HG03432 (cell line): ENCODE data around the gene FAM98C.

Experiments
- ATAC-seq: cut with Tn5 transposase; IDR thresholded peaks from one replicate; pipeline ENCODE4 v1.9.1; 2021; ENCODE audit warnings: mild to moderate bottlenecking, moderate library complexity; ENCODE audit not compliant: unreplicated experiment

Gene FAM98C

DNA sequence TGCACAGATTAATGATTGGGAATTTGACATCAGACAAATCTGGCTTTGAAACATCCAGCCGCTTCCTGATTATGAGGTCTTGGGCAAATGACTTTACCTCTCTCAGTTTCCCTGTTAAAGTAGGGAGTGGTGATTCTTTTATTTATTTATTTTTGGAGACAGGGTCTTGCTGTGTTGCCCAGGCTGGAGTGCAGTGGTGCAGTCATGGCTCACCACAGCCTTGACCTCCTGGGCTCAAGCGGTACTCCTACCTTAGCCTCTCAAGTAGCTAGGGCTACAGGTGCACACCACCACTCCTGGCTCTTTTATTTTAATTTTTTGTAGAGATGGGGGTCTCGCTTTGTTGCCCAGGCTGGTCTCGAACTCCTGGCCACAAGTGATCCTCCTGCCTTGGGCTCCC is 25.8 kb upstream of the FAM98C start:
- ATAC-seq: no peak

DNA sequence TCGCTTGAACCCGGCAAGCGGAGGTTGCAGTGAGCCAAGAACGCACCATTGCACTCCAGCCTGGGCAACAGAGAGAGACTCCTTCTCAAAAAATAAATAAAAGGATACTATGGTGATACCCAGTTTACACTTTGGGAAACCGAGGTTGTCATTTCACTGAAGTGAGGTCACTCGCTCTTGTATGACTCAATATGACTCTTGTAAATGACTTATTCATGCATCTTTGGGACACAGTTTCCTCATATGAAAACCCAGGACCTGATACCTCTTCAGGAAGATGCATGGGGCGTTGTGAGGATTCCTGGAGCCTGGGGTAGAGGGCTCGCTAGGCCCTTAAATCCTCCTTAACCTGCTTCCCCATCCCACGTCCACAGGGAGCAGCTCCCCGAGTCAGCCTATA is 24.0 kb upstream of the FAM98C start:
- ATAC-seq: no peak

DNA sequence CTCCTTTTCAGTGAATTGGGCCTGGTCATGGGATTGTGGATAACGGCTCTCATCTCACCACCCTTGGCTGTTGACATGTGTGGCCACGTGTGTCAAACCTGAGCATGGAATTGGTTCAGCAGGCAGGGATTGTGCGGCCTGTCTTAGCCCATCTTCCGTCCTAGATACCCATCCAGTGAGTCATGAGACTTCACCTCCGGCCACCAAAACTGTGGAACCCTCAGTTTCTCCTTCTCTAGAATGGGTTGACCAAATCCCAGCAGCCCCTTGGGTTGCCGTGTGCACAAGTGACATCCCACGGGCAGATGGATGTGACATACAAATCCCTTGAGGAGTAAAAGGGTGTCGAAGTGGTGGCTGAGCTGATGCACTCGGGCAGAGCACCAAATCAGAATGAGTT is 21.8 kb upstream of the FAM98C start:
- no peak for ATAC-seq

DNA sequence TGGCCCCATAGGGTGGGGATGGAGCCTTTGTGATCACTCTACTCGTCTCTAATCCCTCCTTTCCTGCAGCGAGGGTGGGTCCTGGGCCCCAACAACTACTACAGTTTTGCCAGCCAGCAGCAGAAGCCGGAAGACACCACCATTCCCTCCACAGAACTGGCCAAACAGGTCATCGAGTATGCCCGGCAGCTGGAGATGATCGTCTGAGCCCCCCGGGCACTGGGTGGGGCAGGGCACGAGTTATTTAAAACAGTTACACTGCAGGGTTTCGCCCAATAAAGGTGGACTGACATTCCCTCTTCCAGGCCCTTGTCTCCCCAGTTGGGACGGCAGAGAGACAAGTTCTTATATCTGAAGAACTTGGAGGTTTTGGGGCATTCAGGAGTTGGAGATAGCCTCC is 19.7 kb upstream of the FAM98C start:
- no peak for ATAC-seq

DNA sequence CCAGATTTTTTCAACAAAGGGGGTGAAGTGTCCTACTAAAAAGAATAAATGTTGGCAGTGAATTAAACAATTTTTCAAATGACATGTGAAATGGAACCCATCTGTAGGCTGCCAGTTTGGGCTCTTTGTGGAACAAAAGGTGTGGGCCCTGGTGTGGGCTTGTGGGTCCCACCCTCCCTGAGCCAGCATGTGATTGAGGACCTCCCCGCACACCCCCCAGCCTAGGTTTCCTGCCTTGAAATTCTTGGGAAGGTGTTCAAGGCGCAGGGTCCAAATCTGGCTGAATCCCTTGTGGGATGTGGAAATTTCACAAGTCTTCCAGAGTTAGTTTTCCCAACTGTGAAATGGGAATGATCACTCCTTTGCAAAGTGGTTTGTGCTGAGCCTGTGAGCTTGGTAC is 19.1 kb upstream of the FAM98C start:
- ATAC-seq: no peak

DNA sequence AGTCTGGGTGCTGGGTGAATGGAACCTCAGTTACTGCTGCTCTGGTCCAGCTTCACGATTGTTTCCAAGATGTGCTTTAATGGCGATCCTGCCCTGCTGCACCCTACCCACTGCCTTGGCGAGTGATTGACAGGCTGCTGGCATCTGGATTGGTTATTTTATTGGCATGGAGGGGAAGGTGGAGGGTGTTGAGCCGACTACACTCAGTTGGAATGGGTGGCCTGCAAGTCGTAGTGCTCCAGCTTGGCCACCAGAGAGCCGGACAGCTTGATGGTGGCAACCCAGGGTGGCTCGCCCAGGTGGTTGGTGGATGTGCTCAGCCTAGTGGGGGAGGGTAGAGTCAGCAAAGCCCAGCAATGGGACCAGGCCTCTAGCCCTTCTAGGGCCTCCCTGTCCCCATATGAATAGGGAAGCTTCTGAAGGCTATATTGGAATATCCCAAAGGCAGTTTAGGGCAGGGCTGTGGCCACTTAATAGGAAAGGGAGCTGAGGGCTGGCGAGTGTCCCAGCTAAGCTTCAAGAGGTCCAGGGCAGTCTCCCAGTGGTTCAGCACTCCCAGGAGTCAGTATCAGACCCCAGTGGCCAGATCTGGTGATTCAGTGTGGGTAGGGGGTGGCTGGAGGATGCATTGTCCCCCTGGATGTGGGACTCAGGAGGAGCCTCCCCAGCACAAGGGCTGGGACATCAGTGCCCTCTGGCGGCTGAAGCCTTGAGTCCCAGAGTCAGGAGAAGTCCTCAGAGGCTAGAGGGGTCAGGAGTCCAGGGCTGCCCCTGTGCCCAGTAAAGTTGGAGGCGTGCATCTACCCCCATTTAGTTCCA is 18.5 kb upstream of the FAM98C start:
- no peak for ATAC-seq

DNA sequence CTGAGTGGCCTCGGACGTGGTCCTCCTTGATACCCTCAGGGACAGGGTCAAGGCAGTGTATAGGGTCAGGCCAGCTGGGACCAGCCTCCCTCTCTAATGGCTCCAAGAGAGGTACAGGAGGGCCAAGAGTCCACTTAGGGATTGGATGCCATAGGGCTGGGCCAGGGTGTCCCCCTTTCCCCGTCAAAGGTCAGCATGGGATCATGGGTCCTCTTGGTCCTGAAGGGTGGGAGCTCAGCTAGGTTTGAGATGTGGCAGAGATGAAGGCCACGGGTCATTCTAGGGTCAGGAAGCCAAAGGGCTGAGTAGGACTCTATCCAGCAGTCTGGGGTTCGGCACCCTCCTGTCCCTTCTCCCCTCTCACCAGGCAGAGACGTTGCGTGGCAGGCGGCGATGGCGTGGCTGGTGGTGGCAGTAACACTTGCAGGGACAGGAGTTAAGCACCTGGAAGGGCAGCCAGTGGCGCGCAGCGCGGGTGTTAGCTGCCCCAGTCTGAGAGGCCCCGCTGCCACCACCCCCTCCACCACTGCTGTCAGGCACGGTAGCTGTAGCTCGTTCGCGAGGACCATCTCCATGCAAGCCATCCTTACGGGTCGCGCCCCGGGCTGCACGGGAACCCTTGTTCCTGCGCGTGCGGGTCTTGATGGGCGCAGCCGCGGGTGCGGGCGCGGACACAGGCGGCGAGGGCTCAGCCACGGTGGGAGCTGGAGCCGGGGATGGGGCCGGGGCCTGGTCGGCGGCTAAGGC is 17.7 kb upstream of the FAM98C start:
- ATAC-seq: no peak

DNA sequence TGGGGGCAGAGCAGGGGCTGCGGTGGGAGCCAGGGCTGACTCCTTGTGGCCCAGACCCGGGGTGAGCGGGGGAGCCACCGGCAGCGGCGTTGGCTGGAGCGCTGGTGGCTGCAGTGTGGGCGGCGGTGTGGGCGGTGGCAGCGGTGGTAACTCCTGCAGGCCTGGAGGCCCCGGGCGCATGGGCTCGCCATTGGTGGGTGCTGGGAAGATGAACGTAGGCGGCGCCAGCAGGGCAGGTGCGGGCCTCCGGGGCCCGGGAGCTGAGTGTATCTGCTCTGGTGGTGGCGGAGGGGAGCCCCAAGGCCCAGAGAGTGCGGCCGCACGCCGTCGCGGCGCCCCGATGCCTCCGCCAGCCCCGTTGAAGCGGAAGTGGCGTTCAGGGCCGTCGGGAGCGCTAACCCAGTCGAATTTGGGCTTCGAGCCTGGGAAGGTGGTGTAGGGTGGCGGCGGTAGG is 17.1 kb upstream of the FAM98C start:
- ATAC-seq: no peak

DNA sequence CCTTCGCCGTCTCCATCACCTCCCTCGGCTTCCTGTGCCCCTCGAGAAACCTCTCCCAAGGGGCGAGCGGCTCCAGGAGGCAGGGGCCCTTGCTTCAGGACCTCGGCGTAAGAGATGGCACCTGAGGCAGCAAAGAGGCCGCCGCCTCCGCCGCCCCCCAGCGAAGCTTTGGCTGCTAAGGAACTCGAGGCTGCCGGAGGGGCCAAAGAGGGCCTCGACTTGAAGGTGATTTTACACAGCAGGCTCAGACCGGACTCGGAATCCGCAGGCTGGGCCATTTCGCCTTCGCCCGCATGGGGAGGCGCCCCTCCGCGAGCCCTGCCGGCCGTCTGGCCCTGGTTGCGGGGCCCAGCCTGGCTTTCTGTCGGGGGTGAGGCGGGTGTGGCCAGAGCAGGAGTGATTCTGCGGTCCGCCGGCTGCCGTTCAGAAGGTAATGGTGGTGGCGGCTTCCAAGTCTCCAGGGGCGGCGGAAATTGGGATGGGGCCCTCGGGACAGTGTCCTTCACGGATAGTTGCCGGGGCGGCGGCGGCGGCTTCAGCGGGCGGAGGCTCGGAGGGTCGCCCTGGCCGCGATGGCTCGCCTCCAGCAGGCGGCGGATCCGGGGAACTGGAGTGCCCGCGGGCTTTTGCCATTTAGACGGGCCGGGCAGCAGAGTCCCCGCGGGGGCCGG is 16.5 kb upstream of the FAM98C start:
- no peak for ATAC-seq

DNA sequence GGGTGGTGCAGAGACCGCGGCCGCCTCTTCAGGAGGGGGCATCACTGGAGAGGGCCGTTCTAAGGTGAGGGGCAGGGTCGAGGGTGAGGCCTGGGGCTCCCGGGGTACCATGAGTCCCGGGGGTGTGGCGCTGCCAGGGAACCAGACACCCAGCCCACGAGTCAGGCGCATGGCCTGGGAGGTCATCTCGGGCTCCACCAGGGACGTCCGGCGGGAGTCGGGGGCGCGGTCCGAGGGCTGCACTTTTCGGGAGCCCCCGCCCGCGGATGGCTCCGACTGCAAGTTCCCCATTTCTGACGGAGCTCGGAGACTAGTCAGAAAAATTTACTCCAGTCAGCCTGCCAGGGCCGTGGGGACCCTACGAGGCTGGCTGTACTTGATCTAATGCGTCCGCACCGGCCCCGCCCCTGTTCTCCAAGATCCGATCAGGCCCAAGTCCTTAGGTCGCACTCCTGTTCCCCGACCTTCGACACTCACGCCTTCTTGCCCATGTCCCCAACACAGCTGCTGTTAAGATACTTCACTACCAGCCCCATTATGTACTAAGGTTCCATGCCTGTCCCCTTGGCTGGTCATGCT is 15.8 kb upstream of the FAM98C start:
- ATAC-seq: no peak

DNA sequence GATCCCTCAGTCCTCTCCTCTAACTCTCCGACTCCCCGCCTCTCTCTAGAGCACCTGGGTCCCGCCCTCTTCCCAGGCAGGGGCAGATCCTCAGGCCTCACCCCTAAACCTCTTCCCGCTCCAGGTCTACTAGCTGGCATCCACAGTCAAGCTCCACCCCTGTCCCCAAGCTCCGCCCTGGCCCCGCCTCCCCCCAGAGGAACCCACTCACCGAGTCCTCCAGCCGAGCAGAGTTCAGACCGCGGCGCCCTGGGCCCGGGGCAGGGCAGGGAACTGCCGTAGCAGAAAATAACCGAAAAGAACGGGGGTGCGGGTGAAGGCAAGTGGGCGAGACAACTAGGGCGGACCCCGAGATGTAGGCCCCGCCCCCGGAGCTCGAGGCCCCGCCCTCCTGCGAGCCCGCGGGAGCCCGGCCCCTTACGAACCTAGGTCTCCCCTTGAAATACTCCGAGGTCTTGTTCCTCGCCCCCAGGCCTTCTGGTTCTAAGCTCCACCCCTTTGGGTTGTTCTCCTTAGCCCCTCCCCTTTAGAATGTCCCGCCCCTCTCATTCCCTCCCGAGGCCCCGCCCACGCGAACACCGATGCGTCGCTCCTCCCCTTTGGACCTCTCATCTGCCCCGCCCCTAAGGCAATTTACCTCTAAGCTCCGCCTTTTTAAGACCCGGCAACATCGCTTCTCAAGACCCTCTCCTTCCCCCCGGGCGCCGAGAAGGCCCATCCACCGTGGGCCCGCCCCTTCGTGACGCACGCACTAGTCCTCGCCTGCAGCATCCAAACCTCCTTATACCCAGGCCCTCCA is 15.1 kb upstream of the FAM98C start, which contains the start of gene GGN:
Gene GGN, minus strand, starts transcription at position 485 of the 799 bp plus-strand sequence. CDS start 773 bp downstream, outside the sequence.
- peak; percentile 55 for ATAC-seq

DNA sequence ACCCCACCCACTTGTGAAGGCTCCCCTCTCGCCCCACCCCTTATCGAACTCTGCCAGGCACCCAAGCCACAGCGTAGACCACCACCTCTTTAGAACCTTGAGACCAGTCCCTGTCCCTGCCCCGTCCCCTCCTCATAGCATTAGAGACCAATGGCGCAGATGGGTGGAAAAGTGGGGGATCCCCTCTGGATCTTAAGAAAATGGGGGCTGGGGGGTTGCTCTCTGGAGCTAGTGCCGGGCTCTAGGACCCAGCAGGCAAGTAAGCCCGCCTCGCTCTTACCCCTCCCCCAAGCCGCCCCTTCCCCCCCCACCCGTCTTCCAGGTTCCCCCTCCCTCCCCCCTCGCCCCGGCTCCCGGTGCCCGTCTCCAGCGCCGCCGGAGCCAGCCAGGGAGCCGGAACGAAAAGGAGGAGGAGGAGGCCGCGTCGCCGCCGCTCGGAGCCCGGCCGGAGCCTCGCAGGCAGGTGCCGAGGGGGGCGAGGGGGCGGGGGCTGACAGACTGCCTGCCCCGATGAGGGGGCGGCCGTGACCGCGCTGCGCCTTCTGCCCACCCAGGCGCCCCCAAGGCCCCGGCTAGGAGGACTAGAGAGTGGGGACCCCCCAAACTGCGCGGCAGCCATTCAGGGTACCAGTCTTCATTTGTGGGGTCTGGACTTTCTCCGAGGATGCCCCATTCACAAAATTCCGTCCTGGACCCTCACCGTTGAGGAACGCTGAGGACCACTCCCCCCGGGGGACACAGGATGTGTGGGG is 14.4 kb upstream of the FAM98C start, which contains the start of gene SPRED3:
Gene SPRED3, plus strand, starts transcription at position 349 of the 752 bp plus-strand sequence. CDS start 1,606 bp downstream, outside the sequence.
- no peak for ATAC-seq

DNA sequence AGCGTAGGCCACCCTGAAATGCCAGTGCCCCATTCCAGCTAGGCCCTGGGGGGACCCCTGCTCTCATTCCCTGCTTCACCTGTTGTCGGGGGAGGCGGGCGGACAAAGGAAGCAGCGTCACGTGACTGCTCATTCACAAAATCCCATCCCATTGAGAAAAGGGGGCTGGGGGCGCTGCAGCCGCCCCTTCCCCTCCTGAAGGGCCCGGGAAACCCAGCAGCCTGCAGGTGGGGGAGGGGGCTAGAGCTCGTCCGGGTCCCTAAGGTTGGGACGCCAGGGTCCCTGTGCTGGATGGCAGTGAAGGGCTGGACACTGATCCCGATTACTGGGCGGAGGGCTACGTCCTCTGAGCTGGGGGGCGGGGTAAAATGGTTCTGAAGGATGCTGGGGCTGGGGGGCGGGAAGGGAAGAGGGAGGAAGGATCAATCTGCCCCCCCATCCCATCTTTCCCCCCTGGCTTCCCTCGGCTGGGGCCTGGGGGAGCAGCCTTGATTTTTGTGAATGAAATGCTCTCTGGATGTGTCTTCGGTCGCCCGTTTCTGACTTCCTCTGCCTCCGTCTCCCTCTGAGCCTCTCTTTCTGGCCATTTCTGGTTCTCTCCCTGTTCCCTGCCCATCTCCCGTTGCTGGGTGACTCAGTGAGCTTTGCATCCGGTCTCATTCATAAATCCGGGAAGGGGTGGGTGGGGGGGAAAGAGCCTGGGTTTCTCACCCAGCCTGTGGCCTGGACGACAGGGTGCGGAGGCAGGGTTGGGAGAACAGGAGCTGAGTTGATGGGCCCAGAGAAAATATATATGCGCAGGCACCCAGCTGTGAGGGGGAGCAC is 13.6 kb upstream of the FAM98C start:
- no peak for ATAC-seq

DNA sequence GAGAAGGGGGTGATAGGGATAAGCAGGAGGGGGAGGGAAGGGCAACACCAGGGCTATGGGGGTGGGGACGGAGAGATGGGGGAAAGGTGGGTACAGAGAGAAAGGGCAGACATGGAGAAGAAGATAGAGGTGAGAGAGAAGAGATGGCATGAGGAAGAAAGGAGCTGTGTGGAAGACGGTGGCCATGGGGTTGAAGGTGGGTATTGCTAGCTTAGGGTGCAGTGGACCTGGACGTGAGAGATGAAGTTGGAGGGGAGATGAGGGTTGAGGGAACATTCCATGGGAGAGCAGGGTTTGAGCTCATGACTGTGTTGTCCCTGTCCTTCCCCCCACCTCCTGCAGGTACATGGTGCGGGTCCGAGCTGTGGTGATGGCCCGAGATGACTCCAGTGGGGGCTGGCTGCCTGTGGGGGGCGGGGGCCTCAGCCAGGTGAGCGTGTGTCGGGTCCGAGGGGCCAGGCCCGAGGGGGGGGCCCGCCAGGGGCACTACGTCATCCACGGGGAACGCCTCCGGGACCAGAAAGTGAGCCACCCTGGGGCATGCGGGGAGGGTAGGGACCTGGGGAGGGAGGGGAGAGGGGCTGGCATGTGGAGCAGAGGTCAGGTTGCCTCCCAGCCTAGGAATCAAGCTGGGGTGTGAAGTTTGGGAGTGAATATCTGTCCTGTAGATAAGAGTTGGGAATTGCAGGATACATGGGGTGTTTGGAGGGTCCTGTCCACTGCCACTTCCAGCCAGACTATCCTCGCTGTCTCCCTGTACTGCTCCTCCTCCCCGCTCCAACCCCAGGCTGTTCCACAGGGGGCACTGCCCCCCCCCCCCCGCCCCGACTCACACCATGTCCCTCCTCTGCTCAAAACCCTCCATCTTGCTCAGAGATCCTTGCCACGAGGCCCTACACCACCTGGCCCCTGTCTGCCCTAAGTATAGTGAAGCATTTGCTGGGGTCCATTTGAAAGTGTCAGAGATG is 12.7 kb upstream of the FAM98C start:
- no peak for ATAC-seq

DNA sequence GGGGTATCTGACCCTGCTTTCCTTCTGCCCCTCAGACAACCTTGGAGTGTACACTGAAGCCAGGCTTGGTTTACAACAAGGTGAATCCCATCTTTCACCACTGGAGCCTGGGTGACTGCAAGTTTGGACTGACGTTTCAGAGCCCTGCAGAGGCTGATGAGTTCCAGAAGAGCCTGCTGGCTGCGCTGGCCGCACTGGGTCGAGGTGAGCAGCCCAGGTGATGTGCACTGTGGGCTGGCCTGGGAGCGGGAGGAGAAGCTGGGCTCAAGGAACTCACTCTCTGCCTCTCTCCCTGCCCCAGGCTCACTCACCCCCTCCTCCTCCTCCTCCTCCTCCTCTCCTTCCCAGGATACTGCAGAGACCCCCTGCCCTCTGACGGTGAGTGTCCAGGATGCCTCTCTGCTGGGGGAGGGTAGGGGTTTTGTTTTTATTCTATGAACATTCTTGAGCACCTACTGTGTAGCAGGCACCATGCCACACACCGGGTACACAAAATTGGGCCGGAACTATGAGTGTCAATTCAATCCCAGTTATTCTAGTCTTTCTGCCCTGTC is 10.9 kb upstream of the FAM98C start:
- ATAC-seq: no peak

DNA sequence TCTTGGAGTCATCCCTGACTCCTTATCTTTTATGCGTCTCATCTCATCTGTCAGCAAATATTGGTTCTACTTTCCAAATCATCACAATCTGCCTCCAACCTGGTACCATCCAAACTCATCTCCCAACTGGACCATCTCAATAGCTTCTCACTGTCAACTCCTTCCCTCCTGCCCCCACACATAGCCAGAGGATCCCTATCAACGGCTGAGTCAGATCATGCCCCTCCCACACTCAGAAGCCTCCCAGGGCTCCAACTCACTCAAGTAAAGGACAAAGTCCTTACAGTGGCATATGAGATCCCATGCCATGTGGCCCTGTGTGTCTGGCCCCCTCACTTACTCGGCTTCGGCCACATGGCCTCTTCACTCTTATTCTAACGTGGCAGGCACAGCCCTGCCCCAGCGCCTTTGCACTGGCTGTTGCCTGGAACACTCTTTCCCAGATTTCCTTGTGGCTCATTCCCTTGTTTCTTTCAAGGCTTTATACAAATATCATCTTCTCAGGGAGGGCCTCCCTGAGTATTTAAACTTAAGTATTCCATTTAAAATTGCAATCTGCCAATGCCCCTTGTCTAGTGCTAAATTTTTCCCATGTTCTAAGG is 10.1 kb upstream of the FAM98C start:
- no peak for ATAC-seq

DNA sequence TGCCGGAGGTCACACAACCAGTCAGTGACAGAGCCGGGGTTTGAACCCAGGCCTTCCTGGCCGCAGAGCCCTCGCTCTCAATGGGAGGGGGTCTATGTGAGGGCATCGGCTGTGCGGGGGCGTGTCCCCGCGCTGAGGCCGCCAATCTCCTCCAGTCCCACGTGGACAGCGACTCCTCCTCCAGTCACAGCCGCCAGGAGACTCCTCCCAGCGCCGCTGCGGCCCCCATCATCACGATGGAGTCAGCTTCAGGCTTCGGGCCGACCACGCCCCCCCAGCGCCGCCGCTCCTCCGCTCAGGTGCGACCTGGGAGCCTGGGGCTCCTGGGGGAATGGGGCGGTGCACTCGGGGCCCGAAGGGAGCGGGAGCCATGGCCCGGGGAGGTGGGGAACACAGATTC is 8.4 kb upstream of the FAM98C start:
- no peak for ATAC-seq
